VCaP (cell line): ENCODE measurements around the gene TOB1.

ENCODE experiments used
- H3K27ac ChIP-seq: fragments of 450-650 bp; 2 replicates; pipeline ENCODE4 v1.5.1; 2017
- TF ChIP-seq, protein P1 (sequence below): fragments of 450-650 bp; conservative IDR thresholded peaks from 2 replicates; pipeline ENCODE4 v1.5.1; 2017; ENCODE audit warnings: mild to moderate bottlenecking, moderate library complexity

Gene TOB1

DNA sequence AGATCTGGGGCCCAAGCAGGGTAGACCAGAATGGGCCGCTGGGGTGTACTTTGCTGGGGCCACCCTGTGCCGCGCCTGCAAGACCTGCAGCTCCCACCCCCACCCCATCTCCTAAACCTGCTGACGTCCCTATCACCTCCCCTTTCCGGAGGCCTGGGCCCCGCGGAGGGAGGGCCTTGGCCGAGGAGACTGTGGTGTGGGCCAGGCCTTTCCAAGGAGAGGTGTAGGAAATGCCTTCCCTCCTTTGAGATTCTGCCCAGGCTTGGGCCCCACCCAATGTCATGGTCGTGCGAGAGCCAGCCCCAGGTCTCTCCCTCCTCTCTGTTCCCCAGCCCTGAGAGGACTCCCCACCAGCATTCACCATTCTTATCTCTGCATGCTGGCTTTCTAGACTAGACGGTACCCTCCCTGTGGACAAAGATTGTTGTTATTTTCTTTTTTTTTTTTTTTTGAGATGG, 34.7 kb downstream of the TOB1 start:
- TF ChIP-seq, protein P1, sequence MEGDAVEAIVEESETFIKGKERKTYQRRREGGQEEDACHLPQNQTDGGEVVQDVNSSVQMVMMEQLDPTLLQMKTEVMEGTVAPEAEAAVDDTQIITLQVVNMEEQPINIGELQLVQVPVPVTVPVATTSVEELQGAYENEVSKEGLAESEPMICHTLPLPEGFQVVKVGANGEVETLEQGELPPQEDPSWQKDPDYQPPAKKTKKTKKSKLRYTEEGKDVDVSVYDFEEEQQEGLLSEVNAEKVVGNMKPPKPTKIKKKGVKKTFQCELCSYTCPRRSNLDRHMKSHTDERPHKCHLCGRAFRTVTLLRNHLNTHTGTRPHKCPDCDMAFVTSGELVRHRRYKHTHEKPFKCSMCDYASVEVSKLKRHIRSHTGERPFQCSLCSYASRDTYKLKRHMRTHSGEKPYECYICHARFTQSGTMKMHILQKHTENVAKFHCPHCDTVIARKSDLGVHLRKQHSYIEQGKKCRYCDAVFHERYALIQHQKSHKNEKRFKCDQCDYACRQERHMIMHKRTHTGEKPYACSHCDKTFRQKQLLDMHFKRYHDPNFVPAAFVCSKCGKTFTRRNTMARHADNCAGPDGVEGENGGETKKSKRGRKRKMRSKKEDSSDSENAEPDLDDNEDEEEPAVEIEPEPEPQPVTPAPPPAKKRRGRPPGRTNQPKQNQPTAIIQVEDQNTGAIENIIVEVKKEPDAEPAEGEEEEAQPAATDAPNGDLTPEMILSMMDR, result no peak
- H3K27ac ChIP-seq, result no peak overlapping the region

DNA sequence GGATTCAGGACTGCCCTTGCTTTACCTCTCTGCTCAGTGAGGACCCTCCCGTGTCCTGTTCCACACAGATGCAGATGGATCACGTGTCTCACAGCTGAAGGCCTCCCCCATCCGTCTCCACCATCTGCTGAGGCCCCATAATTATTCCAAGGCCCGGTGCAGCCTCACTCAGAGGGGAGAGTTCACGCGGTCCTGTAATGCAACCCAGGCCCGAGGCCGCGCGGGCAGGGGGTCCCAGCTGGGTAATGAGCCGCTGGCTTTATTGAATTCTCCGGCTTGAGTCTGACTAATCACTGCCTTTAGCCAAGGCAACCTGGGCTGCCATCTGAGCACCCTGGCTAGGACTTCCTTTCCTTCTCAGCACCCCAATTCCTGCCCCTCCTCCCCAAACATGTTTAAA, 35.2 kb downstream of the TOB1 start:
- no peak overlapping the region for H3K27ac ChIP-seq
- TF ChIP-seq, protein P1, result no peak

DNA sequence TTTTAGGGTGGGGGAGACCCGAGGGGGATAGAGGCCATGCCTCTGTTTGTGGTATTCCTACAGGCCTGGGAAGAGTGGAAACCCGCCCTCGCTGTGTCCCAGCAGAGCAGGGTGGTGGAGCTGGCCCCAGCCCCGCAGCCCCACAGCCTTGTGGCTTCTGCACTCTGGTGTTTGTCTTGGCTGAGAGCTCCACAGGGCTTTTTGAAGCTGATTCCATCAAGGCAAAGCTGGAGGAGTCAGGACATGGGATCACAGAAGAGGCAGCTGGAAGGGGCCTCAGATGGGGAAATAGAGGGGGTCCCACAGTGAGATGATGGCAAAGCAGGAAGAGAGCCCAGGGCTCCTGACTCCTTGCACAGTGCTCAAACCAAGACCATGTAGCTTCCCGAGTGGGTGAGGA, 35.8 kb downstream of the TOB1 start:
- no peak overlapping the region for H3K27ac ChIP-seq
- TF ChIP-seq, protein P1, result no peak

DNA sequence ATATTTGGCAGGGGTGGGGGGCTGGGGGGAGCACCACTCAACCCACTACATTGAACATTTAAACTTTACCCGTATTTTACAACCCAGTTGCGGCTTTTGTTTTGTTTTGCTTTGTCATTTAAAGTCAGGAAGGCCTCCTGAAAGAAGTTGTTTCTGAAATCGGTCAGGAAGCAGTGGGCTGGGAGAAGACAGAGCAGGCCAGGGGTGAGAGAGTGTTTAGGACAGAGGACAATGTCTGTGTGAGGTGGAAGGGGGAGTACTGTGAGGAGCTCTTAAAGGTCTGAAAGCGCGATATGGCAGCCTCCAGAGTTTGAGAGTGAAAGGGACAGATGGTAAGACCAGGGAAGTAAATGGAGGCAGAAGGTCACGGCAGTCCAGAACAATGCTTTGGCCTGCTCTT, 36.8 kb downstream of the TOB1 start:
- TF ChIP-seq, protein P1, result no peak
- no peak overlapping the region for H3K27ac ChIP-seq

DNA sequence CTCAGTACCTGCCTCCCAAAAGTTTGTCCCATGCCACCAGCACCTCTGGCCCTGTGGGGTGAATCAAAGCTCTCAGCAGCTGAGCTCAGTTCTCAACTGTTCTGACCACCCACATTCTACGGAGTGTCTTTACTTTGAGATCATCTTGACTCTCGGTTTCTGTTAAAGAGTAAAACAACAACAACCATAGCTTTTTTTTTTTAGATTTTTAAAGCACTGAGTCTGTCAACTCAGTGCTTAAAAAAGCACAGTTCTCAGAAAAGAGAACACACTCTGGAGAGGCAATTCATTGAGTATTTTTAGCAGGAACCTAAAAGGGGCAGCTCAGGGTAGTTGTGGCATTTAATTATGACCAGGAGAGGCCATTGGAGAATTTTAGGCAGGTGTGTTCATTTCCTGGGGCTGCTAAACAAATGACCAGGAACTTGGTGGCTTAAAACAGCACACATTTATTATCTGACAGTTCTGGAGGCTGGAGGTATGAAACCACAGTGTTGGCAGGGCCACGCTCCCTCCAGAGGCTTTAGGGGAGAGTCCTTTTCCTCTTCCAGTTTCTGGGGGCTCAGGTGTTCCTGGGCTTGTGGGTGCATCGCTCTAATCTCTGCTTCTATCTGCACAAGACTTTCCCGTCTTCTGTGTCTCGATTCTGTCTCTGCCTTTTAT, 37.5 kb downstream of the TOB1 start:
- TF ChIP-seq, protein P1, result no peak
- H3K27ac ChIP-seq, result no peak overlapping the region

DNA sequence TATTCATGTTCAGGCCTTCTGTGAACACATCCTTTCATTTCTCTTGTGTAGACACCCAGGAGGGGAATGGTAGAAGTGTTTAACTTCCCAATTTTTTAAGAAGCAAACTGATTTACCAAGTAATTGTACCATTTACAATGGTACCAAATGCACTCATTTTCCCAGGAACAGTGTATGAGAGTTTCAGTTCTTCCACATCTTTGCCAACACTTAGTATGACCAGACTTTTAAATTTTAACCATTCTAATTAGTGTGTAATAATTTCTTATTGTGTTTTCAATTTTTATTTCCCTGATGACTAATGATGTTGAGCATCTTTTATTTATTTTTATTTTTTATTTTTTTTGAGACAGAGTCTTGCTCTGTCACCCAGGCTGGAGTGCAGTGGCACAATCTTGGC, 41.0 kb downstream of the TOB1 start:
- H3K27ac ChIP-seq, result no peak overlapping the region
- TF ChIP-seq, protein P1, result no peak

DNA sequence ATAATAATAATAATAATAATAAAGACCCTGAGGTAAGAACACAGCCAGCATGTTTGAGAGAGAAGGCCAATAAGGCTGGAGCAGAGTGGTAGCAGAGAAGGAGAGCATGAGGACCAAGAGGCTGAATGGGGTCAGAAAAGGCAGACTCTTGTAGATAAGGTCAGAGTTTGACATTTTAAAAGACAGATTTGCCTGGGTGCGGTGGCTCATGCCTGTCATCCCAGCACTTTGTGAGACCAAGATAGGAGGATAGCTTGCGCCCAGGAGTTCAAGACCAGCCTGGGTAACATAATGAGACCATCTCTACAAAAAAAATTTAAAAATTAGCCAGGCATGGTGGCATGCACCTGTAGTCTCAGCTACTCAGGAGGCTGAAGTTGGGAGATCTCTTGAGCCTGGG, 41.7 kb downstream of the TOB1 start:
- TF ChIP-seq, protein P1, result no peak
- H3K27ac ChIP-seq, result no peak overlapping the region
